GM12878 (cell line): ENCODE measurements around the gene OVCA2. TPM values are rescaled to one million over a fixed set of nuclear protein-coding genes. Genes with fewer than 3 reads are reported as not detected.

Source experiments
- ATAC-seq: fragments of 200-7000 bp; cut with Tn5 transposase; 3 replicates; pipeline ENCODE4 v1.9.1; 2020; ENCODE audit warnings: mild to moderate bottlenecking, moderate library complexity
- BruUV-seq: library from RNA; stranded (reverse); fragments of 400-500 nt; replicated peaks from 2 replicates; lab custom pipeline; 2021; lab: Mats Ljungman, UMichigan
- CTCF ChIA-PET: fragments of 300-600 bp; sonication (Branson Sonifier 250); formaldehyde crosslinking; extraction: SDS; loops from one replicate; lab custom pipeline; 2021; ENCODE audit warnings: inconsistent platforms; lab: Yijun Ruan, JAX
- POLR2A ChIA-PET: fragments of 350-600 bp; formaldehyde crosslinking; extraction: SDS; loops from one replicate; lab custom pipeline; 2021; ENCODE audit warnings: inconsistent platforms; lab: Charles Lee
- RAD21 ChIA-PET: fragments of 300-600 bp; sonication (Branson Sonifier 250); formaldehyde crosslinking; loops from one replicate; lab custom pipeline; 2023; ENCODE audit warnings: antibody characterized with exemption; ENCODE audit not compliant: unreplicated experiment; lab: Charles Lee
- SMC1A ChIA-PET: fragments of 300-600 bp; sonication (Branson Sonifier 250); formaldehyde crosslinking; loops from one replicate; lab custom pipeline; 2023; ENCODE audit not compliant: unreplicated experiment, uncharacterized antibody; lab: Charles Lee
- DNase-seq: peaks from one replicate; pipeline ENCODE4 v3.0.0-alpha.2; 2011; ENCODE audit warnings: low read depth, low spot score
- FAIRE-seq: peaks from 3 replicates; lab custom pipeline; 2011; peaks lifted over from hg19 to GRCh38; lab: Jason Lieb, UNC
- H2AFZ ChIP-seq: 2 replicates; pipeline ENCODE4 v1.6.0; 2011; ENCODE audit warnings: low read depth, low read length, control low read depth; ENCODE audit not compliant: control insufficient read depth
- H3K27ac ChIP-seq: 2 replicates; pipeline ENCODE4 v1.5.1; 2011; ENCODE audit warnings: control low read depth; ENCODE audit not compliant: control insufficient read depth, insufficient read depth
- H3K27me3 ChIP-seq, 2 experiments: replicated peaks in 1 of 2; 2 replicates each; pipeline versions ENCODE4 v1.6.0 to v1.6.1; 2011; ENCODE audit warnings: low read length in 1 of 2; ENCODE audit not compliant: control insufficient read depth in 2 of 2, insufficient read depth in 2 of 2
- H3K36me3 ChIP-seq, 2 experiments: 2 replicates each; pipeline ENCODE4 v1.5.1; 2011; ENCODE audit warnings: low read length in 1 of 2; ENCODE audit not compliant: control insufficient read depth in 2 of 2, insufficient read depth in 2 of 2
- H3K4me1 ChIP-seq: 2 replicates; pipeline ENCODE4 v1.6.1; 2011; ENCODE audit warnings: mild to moderate bottlenecking, low read length, moderate library complexity, mixed read lengths; ENCODE audit not compliant: control insufficient read depth, insufficient read depth
- H3K4me2 ChIP-seq: 2 replicates; pipeline ENCODE4 v1.6.0; 2011; ENCODE audit warnings: control low read depth; ENCODE audit not compliant: control insufficient read depth, insufficient read depth
- H3K4me3 ChIP-seq: fragments of 200-600 bp; sonication (generic); 2 replicates; pipeline ENCODE4 v1.5.1; 2016
- H3K79me2 ChIP-seq: 2 replicates; pipeline ENCODE4 v1.6.0; 2011; ENCODE audit warnings: low read length; ENCODE audit not compliant: control insufficient read depth, insufficient read depth
- H3K9ac ChIP-seq: 2 replicates; pipeline ENCODE4 v1.8.0; 2011; ENCODE audit warnings: low read length, control low read depth, mixed read lengths; ENCODE audit not compliant: control insufficient read depth, insufficient read depth
- H3K9me3 ChIP-seq: replicated peaks from 3 replicates; pipeline ENCODE4 v1.5.1; 2011; ENCODE audit warnings: mild to moderate bottlenecking, low read length; ENCODE audit not compliant: control insufficient read depth, insufficient read depth
- H4K20me1 ChIP-seq: 2 replicates; pipeline ENCODE4 v1.6.0; 2011; ENCODE audit not compliant: control insufficient read depth, insufficient read depth
- ESRRA ChIP-seq: IDR thresholded peaks from 2 replicates; pipeline ENCODE4 v1.6.1; 2012; ENCODE audit warnings: mild to moderate bottlenecking, low read length, improper control_type of control experiment
- GATAD2B ChIP-seq: fragments of 450-650 bp; conservative IDR thresholded peaks from 2 replicates; pipeline ENCODE4 v1.6.1; 2017; ENCODE audit warnings: low read depth, mild to moderate bottlenecking, moderate library complexity
- IRF4 ChIP-seq: IDR thresholded peaks from 2 replicates; pipeline ENCODE4 v1.6.1; 2011; ENCODE audit warnings: low read depth, low read length
- JUND ChIP-seq: IDR thresholded peaks from 2 replicates; pipeline ENCODE4 v1.6.1; 2012; ENCODE audit warnings: low read depth, mild to moderate bottlenecking, low read length, improper control_type of control experiment, moderate library complexity
- MTA2 ChIP-seq: fragments of 450-650 bp; IDR thresholded peaks from 2 replicates; pipeline ENCODE4 v1.6.1; 2016; ENCODE audit warnings: low read depth, mild to moderate bottlenecking, moderate library complexity
- NFIC ChIP-seq: IDR thresholded peaks from 2 replicates; pipeline ENCODE4 v1.6.1; 2012; ENCODE audit warnings: low read depth, mild to moderate bottlenecking, inconsistent platforms, low read length, moderate library complexity
- NR2F1 ChIP-seq: fragments of 450-650 bp; conservative IDR thresholded peaks from 2 replicates; pipeline ENCODE4 v1.6.1; 2017; ENCODE audit warnings: mild to moderate bottlenecking
- POLR2AphosphoS2 ChIP-seq: IDR thresholded peaks from 2 replicates; pipeline ENCODE4 v1.6.1; 2011; ENCODE audit warnings: low read depth, mild to moderate bottlenecking, low read length, improper control_type of control experiment, moderate library complexity
- RCOR1 ChIP-seq: conservative IDR thresholded peaks from 2 replicates; pipeline ENCODE4 v1.6.1; 2012; ENCODE audit warnings: low read depth, low read length, improper control_type of control experiment
- SIN3A ChIP-seq: IDR thresholded peaks from 2 replicates; pipeline ENCODE4 v1.6.1; 2012; ENCODE audit warnings: low read depth, low read length, improper control_type of control experiment
- STAT3 ChIP-seq: IDR thresholded peaks from 2 replicates; pipeline ENCODE4 v1.6.1; 2011; ENCODE audit warnings: low read depth, low read length, improper control_type of control experiment
- TARDBP ChIP-seq: IDR thresholded peaks from 2 replicates; pipeline ENCODE4 v1.6.1; 2016; ENCODE audit warnings: borderline replicate concordance
- WRNIP1 ChIP-seq: IDR thresholded peaks from 2 replicates; pipeline ENCODE4 v1.6.1; 2011; ENCODE audit warnings: low read depth, low read length, improper control_type of control experiment, borderline replicate concordance
- ZBED1 ChIP-seq: IDR thresholded peaks from 2 replicates; pipeline ENCODE4 v1.6.1; 2016; ENCODE audit warnings: borderline replicate concordance
- WGBS: methylation state at CpG from one replicate; pipeline ENCODE4 v1.1.6; 2016; ENCODE audit warnings: low lambda C conversion rate; ENCODE audit not compliant: insufficient replicate concordance, insufficient coverage; ENCODE audit errors: missing lambda C conversion rate; 5-methylcytosine and 5-hydroxymethylcytosine counted together
- in situ Hi-C: fragments of 300-500 bp; cut with MboI; formaldehyde crosslinking; loops from 9 replicates; pipeline ENCODE4 v1.14.3; 2018; ENCODE audit warnings: mixed read lengths
- intact Hi-C: fragments of 100-400 bp; cut with micrococcal nuclease; formaldehyde crosslinking; loops from one replicate; pipeline ENCODE4 v1.14.2; 2022; ENCODE audit not compliant: unreplicated experiment
- polyA plus RNA-seq, 11 experiments: library from polyadenylated mRNA; depleted of rRNA in 4 of 11; unstranded in 6 of 11; stranded (reverse) in 5 of 11; fragments of >200 nt; fragmentation: Nextera tagmentation in 4 of 11; fragmentation: Illumina TruSeq in 1 of 11; extraction: Ambion mirVana in 4 of 11; extraction: Trizol in 1 of 11; gene quantifications; 1 replicate in 1 of 11; 2 replicates in 10 of 11; pipeline versions ENCODE4 v1.2.1 to v1.2.3, GENCODE V29; 2011 to 2016; ENCODE audit warnings: inconsistent platforms in 2 of 11, missing spikeins in 2 of 11, low read depth in 1 of 11
- total RNA-seq, 4 experiments: library from RNA; depleted of rRNA in 3 of 4; stranded (reverse); fragments of >200 nt in 3 of 4; fragmentation: Illumina TruSeq in 1 of 4; extraction: Trizol in 1 of 4; gene quantifications; 2 replicates each; pipeline versions ENCODE4 v1.2.1 to v1.2.3, GENCODE V29; 2013 to 2021
- TF ChIP-seq, protein P1 (sequence below): fragments of 450-650 bp; IDR thresholded peaks from 2 replicates; pipeline ENCODE4 v1.6.1; 2018; ENCODE audit warnings: borderline replicate concordance, mild to moderate bottlenecking; ENCODE audit not compliant: partially characterized antibody

OVCA2 gene
- total and polyA plus RNA-seq, 10 of the 15 experiments (the other 5 are each of a cell fraction or from before 2014, with no cell fraction given) = 6.1 to 75.3 (median 40.7) TPM

DNA sequence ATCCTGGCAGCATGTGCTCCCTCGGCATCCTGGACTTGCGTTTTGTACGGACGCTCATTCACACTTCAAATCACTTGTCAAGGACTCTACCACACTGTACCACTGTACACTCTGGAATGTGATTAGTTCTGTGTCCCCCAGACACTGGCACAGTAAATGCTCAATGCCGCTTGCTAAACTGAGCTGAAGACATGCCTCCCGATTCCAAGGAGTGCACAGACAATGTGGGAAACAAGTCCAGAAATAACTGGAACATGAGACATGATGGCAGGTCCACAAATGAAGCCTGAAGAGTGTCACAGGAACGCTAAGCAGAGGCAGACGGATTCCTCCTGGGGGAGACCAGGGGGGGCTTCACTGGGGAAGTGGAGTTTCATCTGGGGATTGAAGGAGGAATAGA, 35.2 kb downstream of the OVCA2 start:
- H3K27ac ChIP-seq = no peak overlapping the region
- SMC1A ChIA-PET = interaction anchor here (1.8 kb wide), 1 partner anchor 12 kb away, joined by 5 read pairs; no protein-coding TSS in a partner anchor
- no peak for TF ChIP-seq STAT3
- no peak for TF ChIP-seq TARDBP
- TF ChIP-seq NR2F1 = no peak
- no peak for TF ChIP-seq JUND
- TF ChIP-seq ZBED1 = no peak
- no peak for TF ChIP-seq POLR2AphosphoS2
- TF ChIP-seq IRF4 = no peak
- TF ChIP-seq RCOR1 = no peak
- TF ChIP-seq ESRRA = no peak
- no peak for TF ChIP-seq SIN3A
- no peak for TF ChIP-seq NFIC
- no peak for TF ChIP-seq MTA2
- TF ChIP-seq, protein P1, sequence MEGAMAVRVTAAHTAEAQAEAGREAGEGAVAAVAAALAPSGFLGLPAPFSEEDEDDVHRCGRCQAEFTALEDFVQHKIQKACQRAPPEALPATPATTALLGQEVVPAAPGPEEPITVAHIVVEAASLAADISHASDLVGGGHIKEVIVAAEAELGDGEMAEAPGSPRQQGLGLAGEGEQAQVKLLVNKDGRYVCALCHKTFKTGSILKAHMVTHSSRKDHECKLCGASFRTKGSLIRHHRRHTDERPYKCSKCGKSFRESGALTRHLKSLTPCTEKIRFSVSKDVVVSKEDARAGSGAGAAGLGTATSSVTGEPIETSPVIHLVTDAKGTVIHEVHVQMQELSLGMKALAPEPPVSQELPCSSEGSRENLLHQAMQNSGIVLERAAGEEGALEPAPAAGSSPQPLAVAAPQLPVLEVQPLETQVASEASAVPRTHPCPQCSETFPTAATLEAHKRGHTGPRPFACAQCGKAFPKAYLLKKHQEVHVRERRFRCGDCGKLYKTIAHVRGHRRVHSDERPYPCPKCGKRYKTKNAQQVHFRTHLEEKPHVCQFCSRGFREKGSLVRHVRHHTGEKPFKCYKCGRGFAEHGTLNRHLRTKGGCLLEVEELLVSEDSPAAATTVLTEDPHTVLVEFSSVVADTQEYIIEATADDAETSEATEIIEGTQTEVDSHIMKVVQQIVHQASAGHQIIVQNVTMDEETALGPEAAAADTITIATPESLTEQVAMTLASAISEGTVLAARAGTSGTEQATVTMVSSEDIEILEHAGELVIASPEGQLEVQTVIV = no peak
- no peak for TF ChIP-seq GATAD2B
- no peak for TF ChIP-seq WRNIP1
- TF ChIP-seq, all 136 proteins: peak for 0
- peaks cover 18% of the 10 kb centered on the region for H3K4me1 ChIP-seq
- no peaks in the 10 kb centered on the region for H3K79me2 ChIP-seq
- TSS peak; percentile 26 for BruUV-seq
- no peak for ATAC-seq
- H3K27me3 ChIP-seq = no peaks in the 10 kb centered on the region
- H3K4me2 ChIP-seq = no peak overlapping the region
- H3K9me3 ChIP-seq = no peaks in the 10 kb centered on the region
- peaks cover 13 to 20% of the 10 kb centered on the region in 2 experiments for H3K36me3 ChIP-seq
- in situ Hi-C loops (no loop called here), intact Hi-C loops (no loop called here)
- ChIA-PET POLR2A (interaction anchor here (1.7 kb wide), 1 partner anchor 14 kb away, joined by 4 read pairs; no protein-coding TSS in a partner anchor), CTCF (interaction anchor here (1.4 kb wide), 1 partner anchor 12 kb away, joined by 3 read pairs; no protein-coding TSS in a partner anchor), RAD21 (interaction anchor here (1.2 kb wide), 1 partner anchor 9 kb away, joined by 3 read pairs; no protein-coding TSS in a partner anchor)
- H4K20me1 ChIP-seq = no peaks in the 10 kb centered on the region
- no peak for FAIRE-seq
- no peak overlapping the region for H2AFZ ChIP-seq
- H3K4me3 ChIP-seq = no peak overlapping the region
- 96% methylated on average over 8 of the region's 8 CpGs for WGBS
- no peak overlapping the region for H3K9ac ChIP-seq
- no peak for DNase-seq
